ENCODE results near the gene MYPOP. TPM values are rescaled to one million over a fixed set of nuclear protein-coding genes. Genes with fewer than 3 reads are reported as not detected.

The MYPOP gene
- total and polyA plus RNA-seq, 9 of the 15 experiments (the other 6 are each of a cell fraction or from before 2014, with no cell fraction given), result 0.32 to 7.6 (median 1.6) TPM

GRCh38 chr19:45882652-45883585, 19.5 kb downstream of the MYPOP start (continued):
- 0 out of 2 replicates have a peak, but pooled peaks have one; percentile 60 for TF ChIP-seq FOXP4 (CRISPR knock-in tag; IDR thresholded peaks at IDR 0.05; ENCODE audit: borderline replicate concordance)
- TF ChIP-seq TCF15 (CRISPR knock-in tag; IDR thresholded peaks at IDR 0.05), result no peak
- no peak for TF ChIP-seq SMAD3 (CRISPR knock-in tag; conservative IDR thresholded peaks at IDR 0.05)
- TF ChIP-seq CREB3L1 (IDR thresholded peaks at IDR 0.05; ENCODE audit: borderline replicate concordance, low read depth), result 0 out of 2 replicates have a peak, but pooled peaks have one; percentile 28
- TF ChIP-seq RAD51 (IDR thresholded peaks at IDR 0.05; ENCODE audit: borderline replicate concordance, low read depth), result peak; percentile 53; the same call in 1 of the 2 replicates
- TF ChIP-seq MAX (CRISPR knock-in tag; IDR thresholded peaks at IDR 0.05), result peak; percentile 81
- no peak for TF ChIP-seq ZC3H11A (IDR thresholded peaks at IDR 0.05; ENCODE audit: low read depth, low read length)
- TF ChIP-seq HINFP (tag; conservative IDR thresholded peaks at IDR 0.05; ENCODE audit: low read depth), result no peak
- TF ChIP-seq AFF1 (IDR thresholded peaks at IDR 0.05; ENCODE audit: low read depth in 1 of 2, partially characterized antibody in 2 of 2), result peak in 1 of 2 experiments; percentile 71
